Fibroblast of skin of scalp (primary cell): ENCODE measurements around the gene EEF2KMT. TPM values are rescaled to one million over a fixed set of nuclear protein-coding genes. Genes with fewer than 3 reads are reported as not detected.
"Not testable (repeated sequence)": the region's sequence is repeated elsewhere in the genome, so short reads cannot be mapped to it uniquely, and the experiment has no call there.

Experiments
- DNase-seq: peaks from one replicate; pipeline ENCODE4 v3.0.0-alpha.2; 2013
- polyA plus RNA-seq, 2 experiments: library from polyadenylated mRNA; unstranded; fragments of 120-200 nt; gene quantifications; one replicate each; pipeline ENCODE4 v1.2.1, GENCODE V29; 2013; ENCODE audit not compliant: insufficient read length in 2 of 2

Gene EEF2KMT
- 14.4 TPM for polyA plus RNA-seq (2013, experiment 1 of 2; ENCODE audit: insufficient read length)
- 12.7 TPM for polyA plus RNA-seq (2013, experiment 2 of 2; ENCODE audit: insufficient read length)

GRCh38 chr16:5097470-5098220, at the start of gene EEF2KMT:
TSS of gene EEF2KMT (minus strand) at chr16:5097795. CDS start at chr16:5097739, 56 bp downstream.
- peak; percentile 100 for DNase-seq

- not testable (repeated sequence) for DNase-seq
Measured at GRCh38 chr16:5144621-5144956, 47.0 kb upstream of the EEF2KMT start.

- no peak for DNase-seq
Measured at GRCh38 chr16:5143761-5144620, 46.4 kb upstream of the EEF2KMT start.

GRCh38 chr16:5140151-5140550, 42.6 kb upstream of the EEF2KMT start:
- not testable (repeated sequence) for DNase-seq

GRCh38 chr16:5134739-5135452, 37.3 kb upstream of the EEF2KMT start:
- DNase-seq, result peak; percentile 8

- not testable (repeated sequence) for DNase-seq
Measured at GRCh38 chr16:5132915-5133600, 35.5 kb upstream of the EEF2KMT start.

- DNase-seq, result not testable (repeated sequence)
Measured at GRCh38 chr16:5131467-5132004, 33.9 kb upstream of the EEF2KMT start.

GRCh38 chr16:5117300-5118087, 19.9 kb upstream of the EEF2KMT start:
- DNase-seq, result peak; percentile 38

GRCh38 chr16:5116780-5117295, 19.2 kb upstream of the EEF2KMT start:
- not testable (repeated sequence) for DNase-seq

- DNase-seq, result not testable (repeated sequence)
Measured at GRCh38 chr16:5110933-5111332, 13.3 kb upstream of the EEF2KMT start.

- DNase-seq, result no peak
Measured at GRCh38 chr16:5108505-5109158, 11.0 kb upstream of the EEF2KMT start.

GRCh38 chr16:5105039-5105438, 7.4 kb upstream of the EEF2KMT start:
- DNase-seq, result not testable (repeated sequence)

- not testable (repeated sequence) for DNase-seq
Measured at GRCh38 chr16:5103296-5104032, 5.9 kb upstream of the EEF2KMT start.

GRCh38 chr16:5099174-5099573, 1.6 kb upstream of the EEF2KMT start:
- DNase-seq, result not testable (repeated sequence)

GRCh38 chr16:5098221-5099159, 895 bp upstream of the EEF2KMT start:
- DNase-seq, result peak; percentile 59

GRCh38 chr16:5097061-5097469, 530 bp downstream of the EEF2KMT start:
- DNase-seq, result peak; percentile 38

- DNase-seq, result not testable (repeated sequence)
Measured at GRCh38 chr16:5096437-5097060, 1.0 kb downstream of the EEF2KMT start.
